GM23338 (cell line): Measurements from ENCODE around the gene FNDC8. TPM values are rescaled to one million over a fixed set of nuclear protein-coding genes. Genes with fewer than 3 reads are reported as not detected.
"Not testable (repeated sequence)": the region's sequence is repeated elsewhere in the genome, so short reads cannot be mapped to it uniquely, and the experiment has no call there.

Source experiments
- ATAC-seq: fragments of 200-7000 bp; cut with Tn5 transposase; 3 replicates; pipeline ENCODE4 v1.9.1; 2020
- DNase-seq: peaks from one replicate; pipeline ENCODE4 v3.0.0-alpha.2; 2015; ENCODE audit warnings: low spot score
- H2AFZ ChIP-seq: fragments of 200-600 bp; sonication (generic); 2 replicates; pipeline ENCODE4 v1.8.0; 2016; ENCODE audit warnings: antibody characterized with exemption, mild to moderate bottlenecking, moderate library complexity
- H3F3A ChIP-seq: fragments of 200-600 bp; sonication (generic); replicated peaks from 2 replicates; pipeline ENCODE4 v1.8.0; 2017; ENCODE audit warnings: antibody characterized with exemption, mixed run types, low read depth
- H3K27ac ChIP-seq: fragments of 200-600 bp; sonication (generic); 2 replicates; pipeline ENCODE4 v1.6.1; 2016; ENCODE audit warnings: low read depth
- H3K27me3 ChIP-seq: fragments of 200-600 bp; sonication (generic); 2 replicates; pipeline ENCODE4 v1.8.0; 2016; ENCODE audit warnings: mild to moderate bottlenecking, mixed run types, moderate library complexity; ENCODE audit not compliant: insufficient read depth
- H3K36me3 ChIP-seq: fragments of 200-600 bp; sonication (generic); 2 replicates; pipeline ENCODE4 v1.8.0; 2016; ENCODE audit warnings: mild to moderate bottlenecking; ENCODE audit not compliant: insufficient read depth
- H3K4me1 ChIP-seq: fragments of 200-600 bp; sonication (generic); 2 replicates; pipeline ENCODE4 v1.8.0; 2016; ENCODE audit warnings: mild to moderate bottlenecking, moderate library complexity; ENCODE audit not compliant: insufficient read depth
- H3K4me2 ChIP-seq: fragments of 200-600 bp; sonication (generic); 2 replicates; pipeline ENCODE4 v1.7.1; 2017; ENCODE audit warnings: mixed run types
- H3K4me3 ChIP-seq: fragments of 200-600 bp; sonication (generic); 2 replicates; pipeline ENCODE4 v1.6.1; 2016; ENCODE audit warnings: mixed run types
- H3K79me2 ChIP-seq: fragments of 200-600 bp; sonication (generic); replicated peaks from 2 replicates; pipeline ENCODE4 v1.8.0; 2017; ENCODE audit warnings: mild to moderate bottlenecking; ENCODE audit not compliant: insufficient read depth
- H3K9me2 ChIP-seq: fragments of 200-600 bp; sonication (generic); 2 replicates; pipeline ENCODE4 v1.8.0; 2017; ENCODE audit not compliant: insufficient read depth
- H4K20me1 ChIP-seq: fragments of 200-600 bp; sonication (generic); replicated peaks from 2 replicates; pipeline ENCODE4 v1.8.0; 2017; ENCODE audit warnings: mild to moderate bottlenecking; ENCODE audit not compliant: insufficient read depth
- H3K27ac Mint-ChIP-seq: 2 replicates; pipeline ENCODE4 v1.8.0; 2020; ENCODE audit warnings: inconsistent platforms, mild to moderate bottlenecking, moderate library complexity, mixed read lengths
- H3K27me3 Mint-ChIP-seq: 3 replicates; pipeline ENCODE4 v1.8.0; 2022; ENCODE audit warnings: low read depth, mild to moderate bottlenecking, moderate library complexity, mixed read lengths, inconsistent platforms; ENCODE audit not compliant: insufficient read depth, poor library complexity
- H3K36me3 Mint-ChIP-seq: 3 replicates; pipeline ENCODE4 v1.8.0; 2021; ENCODE audit warnings: low read depth, mild to moderate bottlenecking, inconsistent platforms, moderate library complexity, mixed read lengths
- H3K4me1 Mint-ChIP-seq: 3 replicates; pipeline ENCODE4 v1.8.0; 2020; ENCODE audit warnings: mild to moderate bottlenecking, inconsistent platforms, mixed read lengths
- H3K4me3 Mint-ChIP-seq: 3 replicates; pipeline ENCODE4 v1.8.0; 2021; ENCODE audit warnings: moderate library complexity, mild to moderate bottlenecking, inconsistent platforms, mixed read lengths
- H3K9me3 Mint-ChIP-seq: 3 replicates; pipeline ENCODE4 v1.8.0; 2020; ENCODE audit warnings: moderate library complexity, mild to moderate bottlenecking, inconsistent platforms, mixed read lengths
- polyA plus RNA-seq: library from polyadenylated mRNA; unstranded; fragments of >200 nt; fragmentation: Nextera tagmentation; extraction: Ambion mirVana; gene quantifications from 2 replicates; pipeline ENCODE4 v1.2.1, GENCODE V29; 2016
- small RNA-seq: library from RNA; depleted of rRNA; stranded (forward); fragments of <200 nt; gene quantifications from one replicate; pipeline ENCODE3, GENCODE V24; 2014; ENCODE audit warnings: low replicate concordance
- total RNA-seq: library from RNA; depleted of rRNA; stranded (reverse); fragments of >200 nt; shearing (Covaris generic); gene quantifications from 2 replicates; pipeline ENCODE4 v1.2.3, GENCODE V29; 2014; rRNA removed

FNDC8 gene
- total and polyA plus RNA-seq, 2 experiments from 2014 or later: not detected

DNA sequence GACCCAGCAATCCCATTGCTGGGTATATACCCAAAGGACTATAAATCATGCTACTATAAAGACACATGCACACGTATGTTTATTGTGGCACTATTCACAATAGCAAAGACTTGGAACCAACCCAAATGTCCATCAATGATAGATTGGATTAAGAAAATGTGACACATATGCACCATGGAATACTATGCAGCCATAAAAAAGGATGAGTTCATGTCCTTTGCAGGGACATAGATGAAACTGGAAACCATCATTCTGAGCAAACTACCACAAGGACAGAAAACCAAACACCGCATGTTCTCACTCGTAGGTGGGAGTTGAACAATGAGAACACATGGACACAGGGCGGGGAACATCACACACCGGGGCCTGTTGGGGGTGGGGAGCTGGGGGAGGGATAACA lies 58.0 kb downstream of the FNDC8 start:
- not testable (repeated sequence) for H3K4me1 Mint-ChIP-seq, H3K9me2 ChIP-seq, H3K4me1 ChIP-seq, H3K27ac ChIP-seq, H3K27ac Mint-ChIP-seq, H3K36me3 ChIP-seq, H3K4me3 Mint-ChIP-seq, H3K79me2 ChIP-seq, H3K27me3 ChIP-seq, H3K4me2 ChIP-seq, ATAC-seq, H3F3A ChIP-seq, H3K4me3 ChIP-seq, H2AFZ ChIP-seq, DNase-seq, H3K36me3 Mint-ChIP-seq, H4K20me1 ChIP-seq
- Mint-ChIP-seq H3K27me3 (peaks cover 13% of the 10 kb centered on the region), H3K9me3 (peaks cover 13% of the 10 kb centered on the region)

Small RNA genes within 50 kb of the gene (small RNA-seq; reads per million reads assigned to genes)
- gene AC004223.1 (not detected), gene RNU6-840P (not detected)

Other genes with a start within 250 kb of the FNDC8 start
- 0.94 TPM in 1 of 2 replicates, not detected in the other for gene CCT6B, start 160.2 kb upstream of the FNDC8 start, total RNA-seq
- gene CCT6B, start 160.2 kb upstream of the FNDC8 start, polyA plus RNA-seq: 1.1 and 1.3 TPM in 2 replicates
- gene ZNF830, start 160.1 kb upstream of the FNDC8 start, total RNA-seq: 12.8 and 14.4 TPM in 2 replicates
- gene ZNF830, start 160.1 kb upstream of the FNDC8 start, polyA plus RNA-seq: 20.4 and 22.3 TPM in 2 replicates
- gene LIG3, start 141.1 kb upstream of the FNDC8 start, total RNA-seq: 82.3 and 119 TPM in 2 replicates
- 16.4 and 17.6 TPM in 2 replicates for gene LIG3, start 141.1 kb upstream of the FNDC8 start, polyA plus RNA-seq
- gene RFFL, start 57.9 kb upstream of the FNDC8 start, total RNA-seq: 22.2 and 29.2 TPM in 2 replicates
- gene RFFL, start 57.9 kb upstream of the FNDC8 start, polyA plus RNA-seq: 4.1 and 6.4 TPM in 2 replicates
- 11.0 and 13.2 TPM in 2 replicates for gene RAD51D, start 1.8 kb upstream of the FNDC8 start, total RNA-seq
- gene RAD51D, start 1.8 kb upstream of the FNDC8 start, polyA plus RNA-seq: 5.9 and 7.3 TPM in 2 replicates
- gene NLE1, start 20.7 kb downstream of the FNDC8 start, total RNA-seq: 54.8 and 66.4 TPM in 2 replicates
- gene NLE1, start 20.7 kb downstream of the FNDC8 start, polyA plus RNA-seq: 16.6 and 17.9 TPM in 2 replicates
- gene UNC45B, start 26.2 kb downstream of the FNDC8 start, total RNA-seq: 0.03 and 0.04 TPM in 2 replicates
- gene UNC45B, start 26.2 kb downstream of the FNDC8 start, polyA plus RNA-seq: 0.16 TPM in 1 of 2 replicates, not detected in the other
- gene SLC35G3, start 72.8 kb downstream of the FNDC8 start, total RNA-seq: not detected in 2 replicates
- gene SLC35G3, start 72.8 kb downstream of the FNDC8 start, polyA plus RNA-seq: not detected in 2 replicates
- gene SLFN5, start 121.5 kb downstream of the FNDC8 start, total RNA-seq: 6.4 and 8.5 TPM in 2 replicates
- gene SLFN5, start 121.5 kb downstream of the FNDC8 start, polyA plus RNA-seq: 1.4 and 1.8 TPM in 2 replicates